Testis (tissue), 2 donors: ENCODE measurements around the gene NDUFAF2.

Source experiments
- CTCF ChIP-seq, 3 experiments: fragments of 450-650 bp in 2 of 3; fragments of 200-600 bp in 1 of 3; sonication (generic) in 1 of 3; IDR thresholded peaks; one replicate each; pipeline ENCODE4 v1.5.1; 2016 to 2019; ENCODE audit warnings: antibody characterized with exemption in 3 of 3, mild to moderate bottlenecking in 2 of 3, moderate library complexity in 1 of 3
- POLR2A ChIP-seq: fragments of 450-650 bp; IDR thresholded peaks from one replicate; pipeline ENCODE4 v1.6.1; 2017; ENCODE audit warnings: antibody characterized with exemption, mild to moderate bottlenecking, moderate library complexity

GRCh38 chr5:60903356-60903755 is 41.6 kb upstream of the NDUFAF2 start:
- no peak for TF ChIP-seq CTCF (IDR thresholded peaks at IDR 0.05)
- TF ChIP-seq POLR2A, result no peak
